ENCODE data around the gene EDDM3A.

DNA sequence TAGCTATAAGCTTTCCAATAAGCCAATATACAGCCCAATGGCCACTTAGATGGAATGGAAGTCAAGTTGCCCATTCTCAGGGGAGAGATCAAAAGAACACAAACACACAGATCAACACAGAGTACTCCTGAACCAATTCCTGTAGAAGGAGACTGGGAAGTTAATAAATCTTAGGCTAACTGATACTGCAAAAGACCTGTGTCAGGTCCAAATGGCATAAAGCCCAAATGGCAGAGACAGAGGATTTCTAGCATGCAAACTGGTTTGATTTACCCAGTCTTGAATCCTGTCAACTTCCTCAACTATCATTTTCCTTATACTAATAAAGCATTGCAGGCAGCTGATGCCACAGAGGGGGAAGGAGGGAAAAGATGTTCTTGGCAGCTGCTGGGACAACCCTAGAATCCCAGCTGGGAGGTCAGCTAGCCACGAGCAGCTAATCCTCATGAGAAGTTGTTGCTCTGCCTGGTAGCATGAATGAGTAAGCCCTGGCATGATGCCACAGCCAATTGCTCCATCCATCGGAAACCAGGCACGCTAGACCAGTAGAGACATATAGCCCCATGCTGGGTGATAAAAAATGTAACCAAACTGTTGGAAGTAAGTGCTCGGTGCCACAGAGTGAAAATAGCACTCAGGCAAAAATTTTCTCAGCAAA lies 31.0 kb upstream of the EDDM3A start:
- no peak for TF ChIP-seq CTCF (IDR thresholded peaks at IDR 0.05)
- no peak for TF ChIP-seq POLR2A (IDR thresholded peaks at IDR 0.05)
